GM12874 (cell line): ENCODE measurements around the gene BICRAL.

Experiments
- TF ChIP-seq, protein P1 (sequence below): IDR thresholded peaks from 2 replicates; pipeline ENCODE4 v1.5.1; 2011; ENCODE audit warnings: low read depth, mild to moderate bottlenecking, control low read depth, low read length, moderate library complexity; ENCODE audit not compliant: insufficient read depth

The BICRAL gene

DNA sequence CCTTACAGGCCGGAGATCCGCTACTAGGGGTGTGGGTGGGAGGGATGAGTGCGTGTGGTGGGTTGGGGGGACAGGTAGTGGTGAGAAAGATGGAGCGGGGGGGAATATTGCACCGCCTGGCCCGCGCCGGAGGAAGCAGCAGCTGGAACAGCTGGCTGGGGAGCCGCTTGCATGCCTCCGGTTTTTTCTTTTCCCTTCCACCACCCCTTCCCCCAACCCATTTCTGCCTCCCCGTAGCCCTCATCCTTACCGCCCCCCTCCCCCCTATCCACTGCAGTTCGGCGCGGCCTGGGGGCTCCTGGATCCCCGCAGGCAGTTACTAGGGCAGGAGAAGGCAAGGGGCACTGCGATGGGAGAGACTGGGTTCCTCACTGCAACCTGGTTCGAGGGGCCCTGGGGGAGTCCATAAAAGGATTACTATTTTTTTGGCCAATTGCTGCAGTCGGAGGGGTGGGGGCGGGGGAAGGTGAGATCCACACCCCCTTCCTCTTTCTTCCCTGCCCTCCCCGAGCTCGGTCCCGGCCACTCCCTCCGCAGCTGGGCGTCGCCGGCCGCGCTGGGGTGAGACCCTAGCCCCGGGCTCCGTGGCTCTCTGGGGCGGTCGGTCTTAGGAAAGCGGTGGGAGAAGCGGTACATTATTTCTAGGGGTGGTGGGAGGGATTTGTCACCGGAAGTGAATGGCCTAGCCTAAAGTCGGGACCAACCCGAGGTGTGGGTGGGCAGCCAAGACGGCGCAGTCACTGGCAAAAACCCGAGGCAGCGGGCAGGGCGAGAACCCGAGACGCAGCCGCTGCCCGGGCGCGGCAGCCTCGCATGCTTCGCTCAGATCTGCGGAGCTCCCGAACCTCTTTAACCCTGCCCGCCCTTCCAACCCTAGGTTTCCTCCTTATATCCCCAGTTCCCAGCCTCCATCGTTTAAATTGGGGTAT lies 35.1 kb upstream of the BICRAL start:
- TF ChIP-seq, protein P1, sequence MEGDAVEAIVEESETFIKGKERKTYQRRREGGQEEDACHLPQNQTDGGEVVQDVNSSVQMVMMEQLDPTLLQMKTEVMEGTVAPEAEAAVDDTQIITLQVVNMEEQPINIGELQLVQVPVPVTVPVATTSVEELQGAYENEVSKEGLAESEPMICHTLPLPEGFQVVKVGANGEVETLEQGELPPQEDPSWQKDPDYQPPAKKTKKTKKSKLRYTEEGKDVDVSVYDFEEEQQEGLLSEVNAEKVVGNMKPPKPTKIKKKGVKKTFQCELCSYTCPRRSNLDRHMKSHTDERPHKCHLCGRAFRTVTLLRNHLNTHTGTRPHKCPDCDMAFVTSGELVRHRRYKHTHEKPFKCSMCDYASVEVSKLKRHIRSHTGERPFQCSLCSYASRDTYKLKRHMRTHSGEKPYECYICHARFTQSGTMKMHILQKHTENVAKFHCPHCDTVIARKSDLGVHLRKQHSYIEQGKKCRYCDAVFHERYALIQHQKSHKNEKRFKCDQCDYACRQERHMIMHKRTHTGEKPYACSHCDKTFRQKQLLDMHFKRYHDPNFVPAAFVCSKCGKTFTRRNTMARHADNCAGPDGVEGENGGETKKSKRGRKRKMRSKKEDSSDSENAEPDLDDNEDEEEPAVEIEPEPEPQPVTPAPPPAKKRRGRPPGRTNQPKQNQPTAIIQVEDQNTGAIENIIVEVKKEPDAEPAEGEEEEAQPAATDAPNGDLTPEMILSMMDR, result no peak

DNA sequence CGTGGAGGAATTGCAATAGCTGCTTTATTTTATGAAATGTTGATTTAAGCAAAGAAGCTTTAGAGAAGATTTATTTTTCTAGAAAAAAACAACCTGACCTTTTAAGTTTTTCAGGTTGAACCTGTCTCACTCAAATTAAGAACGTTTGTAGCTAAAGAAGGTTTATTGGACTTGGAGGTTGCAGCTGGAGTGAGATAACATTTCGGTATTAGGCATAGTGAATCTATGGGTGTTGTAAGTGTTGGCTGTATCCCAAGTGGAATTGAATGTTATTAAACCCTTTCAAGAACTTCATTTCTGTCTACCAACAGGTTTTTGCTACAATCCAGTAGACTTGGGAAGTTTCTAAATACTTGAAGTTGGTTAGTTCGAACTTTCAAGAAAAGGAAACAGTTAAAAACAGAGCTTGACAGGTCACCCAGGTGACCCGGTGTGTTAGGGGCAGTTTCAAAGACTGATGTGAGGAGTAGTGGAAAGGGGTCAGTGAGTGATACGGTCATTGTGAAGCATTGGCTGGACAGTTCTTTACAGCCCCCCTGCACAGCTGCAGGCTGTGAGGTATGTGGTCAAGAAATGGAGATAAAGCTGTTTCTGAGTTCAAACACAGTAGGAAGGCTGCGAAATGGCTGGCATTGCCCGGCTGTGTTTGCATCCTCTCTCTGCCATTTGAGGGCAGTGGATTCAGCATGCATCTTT lies 33.5 kb upstream of the BICRAL start:
- TF ChIP-seq, protein P1, result no peak

DNA sequence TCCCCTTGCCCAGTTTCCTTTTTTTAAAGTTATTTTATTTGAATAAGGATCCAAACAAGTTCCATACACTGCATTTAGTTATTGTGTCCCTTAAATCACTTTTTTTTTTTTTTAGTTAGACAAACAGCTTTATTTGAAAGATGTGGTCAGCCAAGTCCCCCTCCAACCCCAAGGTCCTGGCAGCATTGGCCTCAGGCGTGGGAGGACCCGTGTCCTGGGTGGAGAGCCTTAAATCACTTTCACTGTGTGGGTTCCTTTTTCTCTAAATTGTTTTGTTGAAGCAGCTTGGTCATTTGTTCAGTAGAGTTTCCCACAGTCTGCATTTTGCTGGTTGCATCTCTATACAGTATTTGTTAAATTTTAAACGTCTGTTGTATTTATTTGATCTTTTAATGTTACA lies 30.8 kb upstream of the BICRAL start:
- TF ChIP-seq, protein P1, result no peak

DNA sequence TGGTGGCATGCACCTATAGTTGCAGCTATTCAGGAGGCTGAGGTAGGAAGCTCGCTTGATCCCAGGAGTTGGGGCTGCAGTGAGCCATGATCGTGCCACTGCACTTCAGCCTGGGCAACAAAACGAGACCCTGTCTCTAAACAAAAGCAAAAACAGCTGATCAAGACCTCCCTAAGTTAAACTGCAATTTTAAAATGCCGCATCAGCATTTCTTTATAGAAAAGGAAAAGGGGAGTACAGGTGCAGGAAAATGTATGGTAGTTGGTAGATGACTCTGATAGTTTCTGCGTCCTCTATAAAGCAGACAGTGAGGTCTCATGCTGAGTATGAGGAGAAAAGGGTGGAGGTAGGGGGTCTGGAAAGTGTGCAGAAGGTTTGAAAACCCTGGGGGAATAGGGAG lies 27.1 kb upstream of the BICRAL start:
- TF ChIP-seq, protein P1, result no peak

DNA sequence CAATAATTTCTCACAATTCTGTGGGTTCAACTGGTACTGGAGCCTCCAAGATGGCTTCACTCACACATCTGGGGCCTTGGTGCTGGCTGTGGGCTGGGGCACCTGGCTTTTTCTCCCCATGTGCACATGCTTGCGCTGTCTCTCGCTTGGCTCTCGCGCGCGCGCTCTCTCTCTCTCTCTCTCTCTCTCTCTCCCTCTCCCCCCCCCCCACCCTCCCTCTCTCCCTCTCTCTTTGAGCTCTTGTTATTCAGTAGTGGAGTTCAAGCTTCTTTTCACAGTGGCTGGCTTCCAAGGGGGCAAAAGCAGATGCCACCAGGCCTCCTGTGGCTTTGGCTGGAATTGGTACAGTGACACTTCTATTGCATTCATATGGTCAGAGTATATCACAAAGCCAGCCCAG lies 25.1 kb upstream of the BICRAL start:
- TF ChIP-seq, protein P1, result no peak

DNA sequence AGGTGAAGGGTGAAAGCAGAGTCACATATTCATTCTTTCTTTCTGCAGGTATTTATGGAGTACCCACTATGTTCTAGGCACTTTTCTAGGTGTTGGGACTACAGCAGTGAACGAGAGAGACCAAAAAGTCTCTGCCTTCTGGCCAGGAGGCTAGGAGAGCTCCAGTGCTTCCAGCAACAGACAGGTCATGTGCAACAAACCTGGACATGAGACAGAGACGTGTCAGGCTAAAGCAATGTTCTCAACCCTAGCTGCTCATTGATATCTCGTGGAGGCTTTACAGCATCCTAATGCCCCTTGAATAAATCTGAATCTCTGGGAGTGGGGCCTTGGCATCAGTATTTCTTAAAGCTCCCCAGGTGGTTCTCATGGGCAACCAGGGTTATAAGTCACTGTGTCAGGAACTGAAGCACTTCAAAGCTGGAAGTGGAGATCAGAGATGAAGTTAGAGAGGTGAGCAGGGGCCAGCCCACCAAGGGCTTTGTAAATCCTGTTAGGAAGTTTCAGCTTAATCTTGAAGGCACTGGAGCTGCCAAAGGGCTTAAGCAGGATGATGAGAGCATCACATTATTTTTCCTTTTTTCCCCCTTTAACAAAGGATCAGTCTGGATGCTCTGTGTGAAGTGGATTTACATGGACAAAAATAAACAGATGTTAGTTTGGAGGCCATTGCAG lies 23.0 kb upstream of the BICRAL start:
- TF ChIP-seq, protein P1, result no peak
